ENCODE measurements around the gene RUSC2. TPM values are rescaled to one million over a fixed set of nuclear protein-coding genes. Genes with fewer than 3 reads are reported as not detected.
A peak's percentile ranks its signal among the peaks of the same experiment; 100 is the strongest.
"Not testable (repeated sequence)": the region's sequence is repeated elsewhere in the genome, so short reads cannot be mapped to it uniquely, and the experiment has no call there.

Gene RUSC2
- total RNA-seq, 1 donor: 28.6 TPM

DNA sequence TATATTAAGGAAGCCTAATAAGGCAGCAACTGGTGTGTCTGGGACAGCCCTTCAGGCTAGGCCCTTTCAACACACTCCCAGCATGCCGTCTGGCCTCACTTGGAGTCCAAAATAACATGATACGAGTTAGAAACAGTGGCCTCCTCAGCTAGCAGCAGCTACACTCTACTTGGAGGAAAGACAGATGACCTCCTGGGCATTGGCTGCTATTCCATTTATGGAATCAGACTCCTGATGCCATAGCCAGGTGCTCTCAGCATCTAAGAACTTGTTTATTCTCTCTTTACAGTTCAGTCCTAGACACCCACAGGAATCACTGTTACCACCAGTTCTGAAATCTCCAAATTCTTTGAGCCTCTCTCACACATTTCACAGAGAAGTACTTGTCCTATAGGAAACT is 31.8 kb downstream of the RUSC2 start:
- no peak for DNase-seq (ENCODE audit: insufficient read length, low spot score, missing footprints)
- peaks cover 73% of the 10 kb centered on the region for H3K4me1 ChIP-seq (ENCODE audit: insufficient read depth, low read length)
- peak overlapping the region; percentile 97 for H3K27ac ChIP-seq (ENCODE audit: low read depth, low read length)
- TF ChIP-seq, protein P1, sequence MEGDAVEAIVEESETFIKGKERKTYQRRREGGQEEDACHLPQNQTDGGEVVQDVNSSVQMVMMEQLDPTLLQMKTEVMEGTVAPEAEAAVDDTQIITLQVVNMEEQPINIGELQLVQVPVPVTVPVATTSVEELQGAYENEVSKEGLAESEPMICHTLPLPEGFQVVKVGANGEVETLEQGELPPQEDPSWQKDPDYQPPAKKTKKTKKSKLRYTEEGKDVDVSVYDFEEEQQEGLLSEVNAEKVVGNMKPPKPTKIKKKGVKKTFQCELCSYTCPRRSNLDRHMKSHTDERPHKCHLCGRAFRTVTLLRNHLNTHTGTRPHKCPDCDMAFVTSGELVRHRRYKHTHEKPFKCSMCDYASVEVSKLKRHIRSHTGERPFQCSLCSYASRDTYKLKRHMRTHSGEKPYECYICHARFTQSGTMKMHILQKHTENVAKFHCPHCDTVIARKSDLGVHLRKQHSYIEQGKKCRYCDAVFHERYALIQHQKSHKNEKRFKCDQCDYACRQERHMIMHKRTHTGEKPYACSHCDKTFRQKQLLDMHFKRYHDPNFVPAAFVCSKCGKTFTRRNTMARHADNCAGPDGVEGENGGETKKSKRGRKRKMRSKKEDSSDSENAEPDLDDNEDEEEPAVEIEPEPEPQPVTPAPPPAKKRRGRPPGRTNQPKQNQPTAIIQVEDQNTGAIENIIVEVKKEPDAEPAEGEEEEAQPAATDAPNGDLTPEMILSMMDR (IDR thresholded peaks at IDR 0.05; ENCODE audit: extremely low read depth, low read depth, low read length): no peak
- H3K36me3 ChIP-seq (ENCODE audit: insufficient read depth, low read length): no peaks in the 10 kb centered on the region
- H3K4me2 ChIP-seq (ENCODE audit: insufficient read depth, low read length): peak overlapping the region; percentile 12
- no peak overlapping the region for H2AFZ ChIP-seq (ENCODE audit: low read length)
- no peak overlapping the region for H3K4me3 ChIP-seq (ENCODE audit: insufficient read depth, low read length)
- H4K20me1 ChIP-seq (ENCODE audit: insufficient read depth, low read length): peaks cover 4% of the 10 kb centered on the region
- H3K27me3 ChIP-seq (ENCODE audit: insufficient read depth, low read length): no peaks in the 10 kb centered on the region
- H3K79me2 ChIP-seq (ENCODE audit: insufficient read depth, low read length): peaks cover 80% of the 10 kb centered on the region
- no peaks in the 10 kb centered on the region for H3K9me3 ChIP-seq (ENCODE audit: low read depth, low read length)

DNA sequence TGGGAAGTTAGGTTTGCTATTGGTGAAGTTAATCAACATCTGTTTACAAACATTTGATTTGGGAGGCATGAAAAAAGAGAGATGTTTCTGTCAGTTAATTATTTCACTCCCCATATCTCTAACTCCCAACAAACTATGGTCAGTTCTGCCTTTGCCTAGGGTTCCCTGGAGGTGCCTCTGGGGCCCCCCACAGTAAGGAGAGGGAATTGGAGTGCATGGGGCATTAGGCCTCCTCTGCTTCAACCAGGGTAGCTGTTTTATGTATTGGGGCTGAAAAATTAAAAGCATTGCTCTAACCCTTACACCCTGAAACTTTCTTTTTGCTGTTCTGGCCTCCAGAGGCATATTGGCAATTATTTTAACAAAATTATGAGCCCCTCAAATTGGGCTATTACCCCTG is 32.3 kb downstream of the RUSC2 start:
- H3K4me1 ChIP-seq (ENCODE audit: insufficient read depth, low read length): peaks cover 73% of the 10 kb centered on the region
- H3K4me2 ChIP-seq (ENCODE audit: insufficient read depth, low read length): peak overlapping the region; percentile 23

DNA sequence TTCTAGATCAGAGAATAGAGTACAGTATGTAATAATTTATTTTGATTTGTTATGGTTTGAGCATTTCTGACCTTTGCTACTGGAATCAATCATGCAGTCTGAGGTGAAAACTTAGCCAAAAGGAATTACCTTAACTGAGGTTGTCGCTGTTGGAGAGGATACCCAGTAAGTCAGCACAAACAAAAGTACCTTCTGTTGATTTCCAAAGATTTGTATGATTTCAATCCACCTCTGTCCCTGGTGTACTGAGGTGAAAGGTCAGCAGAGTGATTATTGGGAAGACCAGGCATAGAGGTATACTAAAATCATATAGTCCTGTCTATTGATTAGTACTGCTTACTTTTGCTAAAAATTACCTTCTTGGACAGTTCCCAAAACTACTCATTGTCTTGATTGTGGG is 32.8 kb downstream of the RUSC2 start:
- Histone ChIP-seq H3K36me3 (ENCODE audit: insufficient read depth, low read length) (peaks cover 3% of the 10 kb centered on the region), H3K79me2 (ENCODE audit: insufficient read depth, low read length) (peaks cover 83% of the 10 kb centered on the region), H3K27me3 (ENCODE audit: insufficient read depth, low read length) (no peaks in the 10 kb centered on the region), H4K20me1 (ENCODE audit: insufficient read depth, low read length) (peaks cover 4% of the 10 kb centered on the region), H3K4me3 (ENCODE audit: insufficient read depth, low read length) (no peak overlapping the region), H3K4me2 (ENCODE audit: insufficient read depth, low read length) (no peak overlapping the region), H3K27ac (ENCODE audit: low read depth, low read length) (peak overlapping the region; percentile 97), H3K9me3 (ENCODE audit: low read depth, low read length) (no peaks in the 10 kb centered on the region), H3K4me1 (ENCODE audit: insufficient read depth, low read length) (peaks cover 68% of the 10 kb centered on the region), H2AFZ (ENCODE audit: low read length) (no peak overlapping the region)
- TF ChIP-seq, protein P1 (IDR thresholded peaks at IDR 0.05; ENCODE audit: extremely low read depth, low read depth, low read length): no peak
- DNase-seq (ENCODE audit: insufficient read length, low spot score, missing footprints): no peak

More for the DNA sequence above, 32.3 kb downstream of the RUSC2 start:
- peak; percentile 65 for DNase-seq (ENCODE audit: insufficient read length, low spot score, missing footprints)
- no peaks in the 10 kb centered on the region for H3K9me3 ChIP-seq (ENCODE audit: low read depth, low read length)
- no peak overlapping the region for H2AFZ ChIP-seq (ENCODE audit: low read length)
- H3K36me3 ChIP-seq (ENCODE audit: insufficient read depth, low read length): no peaks in the 10 kb centered on the region
- H3K27ac ChIP-seq (ENCODE audit: low read depth, low read length): peak overlapping the region; percentile 97
- H3K27me3 ChIP-seq (ENCODE audit: insufficient read depth, low read length): no peaks in the 10 kb centered on the region
- H3K79me2 ChIP-seq (ENCODE audit: insufficient read depth, low read length): peaks cover 82% of the 10 kb centered on the region
- H4K20me1 ChIP-seq (ENCODE audit: insufficient read depth, low read length): peaks cover 4% of the 10 kb centered on the region
- TF ChIP-seq, protein P1 (IDR thresholded peaks at IDR 0.05; ENCODE audit: extremely low read depth, low read depth, low read length): peak; percentile 42
- H3K4me3 ChIP-seq (ENCODE audit: insufficient read depth, low read length): no peak overlapping the region

DNA sequence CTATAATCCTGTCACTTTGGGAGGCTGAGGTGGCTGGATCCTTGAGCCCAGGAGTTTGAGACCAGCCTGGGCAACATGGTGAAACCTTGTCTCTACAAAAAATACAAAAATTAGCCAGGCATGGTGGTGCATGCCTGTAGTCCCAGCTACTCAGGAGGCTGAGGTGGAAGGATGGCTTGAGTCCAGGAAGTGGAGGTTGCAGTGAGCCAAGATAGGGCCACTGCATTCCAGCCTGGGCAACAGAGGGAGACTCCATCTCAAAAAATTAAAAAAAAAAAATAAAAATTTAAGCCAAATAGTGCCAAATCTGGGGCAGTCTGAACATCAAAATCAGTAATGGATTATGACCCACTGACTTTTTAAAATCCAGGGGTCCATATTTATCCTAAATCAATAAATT is 33.6 kb downstream of the RUSC2 start:
- not testable (repeated sequence) for H3K27ac ChIP-seq (ENCODE audit: low read depth, low read length); H4K20me1 ChIP-seq (ENCODE audit: insufficient read depth, low read length); H3K4me3 ChIP-seq (ENCODE audit: insufficient read depth, low read length); DNase-seq (ENCODE audit: insufficient read length, low spot score, missing footprints); H2AFZ ChIP-seq (ENCODE audit: low read length); H3K36me3 ChIP-seq (ENCODE audit: insufficient read depth, low read length); H3K4me2 ChIP-seq (ENCODE audit: insufficient read depth, low read length); H3K9me3 ChIP-seq (ENCODE audit: low read depth, low read length); H3K27me3 ChIP-seq (ENCODE audit: insufficient read depth, low read length)
- H3K4me1 ChIP-seq (ENCODE audit: insufficient read depth, low read length): peaks cover 59% of the 10 kb centered on the region
- peaks cover 91% of the 10 kb centered on the region for H3K79me2 ChIP-seq (ENCODE audit: insufficient read depth, low read length)
